ENCODE measurements around the gene SERINC4.

Gene SERINC4

DNA sequence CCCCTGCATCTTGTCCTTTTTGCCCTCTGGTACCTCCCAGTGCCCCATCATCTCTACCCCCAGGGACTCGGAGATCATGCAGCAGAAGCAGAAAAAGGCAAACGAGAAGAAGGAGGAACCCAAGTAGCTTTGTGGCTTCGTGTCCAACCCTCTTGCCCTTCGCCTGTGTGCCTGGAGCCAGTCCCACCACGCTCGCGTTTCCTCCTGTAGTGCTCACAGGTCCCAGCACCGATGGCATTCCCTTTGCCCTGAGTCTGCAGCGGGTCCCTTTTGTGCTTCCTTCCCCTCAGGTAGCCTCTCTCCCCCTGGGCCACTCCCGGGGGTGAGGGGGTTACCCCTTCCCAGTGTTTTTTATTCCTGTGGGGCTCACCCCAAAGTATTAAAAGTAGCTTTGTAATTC lies 6.4 kb downstream of the SERINC4 start:
- TF ChIP-seq, protein P1, sequence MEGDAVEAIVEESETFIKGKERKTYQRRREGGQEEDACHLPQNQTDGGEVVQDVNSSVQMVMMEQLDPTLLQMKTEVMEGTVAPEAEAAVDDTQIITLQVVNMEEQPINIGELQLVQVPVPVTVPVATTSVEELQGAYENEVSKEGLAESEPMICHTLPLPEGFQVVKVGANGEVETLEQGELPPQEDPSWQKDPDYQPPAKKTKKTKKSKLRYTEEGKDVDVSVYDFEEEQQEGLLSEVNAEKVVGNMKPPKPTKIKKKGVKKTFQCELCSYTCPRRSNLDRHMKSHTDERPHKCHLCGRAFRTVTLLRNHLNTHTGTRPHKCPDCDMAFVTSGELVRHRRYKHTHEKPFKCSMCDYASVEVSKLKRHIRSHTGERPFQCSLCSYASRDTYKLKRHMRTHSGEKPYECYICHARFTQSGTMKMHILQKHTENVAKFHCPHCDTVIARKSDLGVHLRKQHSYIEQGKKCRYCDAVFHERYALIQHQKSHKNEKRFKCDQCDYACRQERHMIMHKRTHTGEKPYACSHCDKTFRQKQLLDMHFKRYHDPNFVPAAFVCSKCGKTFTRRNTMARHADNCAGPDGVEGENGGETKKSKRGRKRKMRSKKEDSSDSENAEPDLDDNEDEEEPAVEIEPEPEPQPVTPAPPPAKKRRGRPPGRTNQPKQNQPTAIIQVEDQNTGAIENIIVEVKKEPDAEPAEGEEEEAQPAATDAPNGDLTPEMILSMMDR (IDR thresholded peaks at IDR 0.05; ENCODE audit: low read depth, low read length), result no peak
- in situ Hi-C loops (cut with HindIII; ENCODE audit: low sequenced_read_pairs), result no loop called here
- no peak for DNase-seq (ENCODE audit: low read depth, low spot score)
- peak overlapping the region; percentile 81 for H3K4me3 ChIP-seq (ENCODE audit: low read depth, low read length)

- in situ Hi-C loops (cut with HindIII; ENCODE audit: low sequenced_read_pairs), result no loop called here
- TF ChIP-seq, protein P1 (IDR thresholded peaks at IDR 0.05; ENCODE audit: low read depth, low read length), result no peak
- no peak for DNase-seq (ENCODE audit: low read depth, low spot score)
- H3K4me3 ChIP-seq (ENCODE audit: low read depth, low read length), result peak overlapping the region; percentile 81
Measured at GRCh38 chr15:43792761-43793476, 7.1 kb downstream of the SERINC4 start.

DNA sequence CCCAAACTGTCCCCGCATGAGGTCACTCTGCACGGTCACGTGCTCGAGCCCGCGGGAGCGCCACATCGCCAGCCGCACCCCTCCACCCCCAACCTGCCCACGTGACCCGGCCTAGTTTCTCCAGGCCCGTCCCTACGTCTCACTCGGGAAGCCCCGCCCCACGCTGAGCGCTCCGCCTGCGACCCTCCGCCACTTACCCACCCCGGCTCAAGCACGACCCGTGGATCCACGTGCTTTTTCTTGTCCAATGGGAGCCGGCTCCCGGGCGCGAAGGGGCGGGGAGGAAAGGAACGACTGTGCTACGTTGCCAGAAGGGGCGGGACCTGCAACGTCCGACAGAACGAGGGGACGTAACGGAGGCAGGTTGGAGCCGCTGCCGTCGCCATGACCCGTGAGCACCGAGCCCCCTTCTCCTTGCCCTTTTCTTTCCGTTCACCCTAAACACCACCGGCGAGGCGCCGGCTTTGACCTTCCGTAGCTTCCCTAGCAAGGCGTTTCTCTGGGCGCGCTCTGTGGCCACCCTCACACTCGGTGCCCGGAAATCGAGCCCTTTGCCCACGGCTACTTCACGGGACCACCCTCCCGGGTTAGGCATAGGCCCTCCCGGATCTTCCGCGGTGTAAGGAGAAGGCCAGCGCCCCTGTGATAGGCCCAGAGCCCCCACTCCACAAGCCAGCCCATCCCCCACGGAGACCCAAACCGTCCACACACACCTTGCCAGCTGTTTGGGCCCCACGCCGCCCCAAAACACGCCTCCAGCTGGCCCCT lies 7.8 kb downstream of the SERINC4 start, which contains the start of gene SERF2:
SERF2 (plus strand) TSS at position 328 of the 768 bp plus-strand sequence; CDS start at position 385, 57 bp downstream.
- TF ChIP-seq, protein P1 (IDR thresholded peaks at IDR 0.05; ENCODE audit: low read depth, low read length), result no peak
- in situ Hi-C loops (cut with HindIII; ENCODE audit: low sequenced_read_pairs), result no loop called here
- peak within 1 kb of the TSS; percentile 81 for H3K4me3 ChIP-seq (ENCODE audit: low read depth, low read length)
- DNase-seq (ENCODE audit: low read depth, low spot score), result peak; percentile 100

DNA sequence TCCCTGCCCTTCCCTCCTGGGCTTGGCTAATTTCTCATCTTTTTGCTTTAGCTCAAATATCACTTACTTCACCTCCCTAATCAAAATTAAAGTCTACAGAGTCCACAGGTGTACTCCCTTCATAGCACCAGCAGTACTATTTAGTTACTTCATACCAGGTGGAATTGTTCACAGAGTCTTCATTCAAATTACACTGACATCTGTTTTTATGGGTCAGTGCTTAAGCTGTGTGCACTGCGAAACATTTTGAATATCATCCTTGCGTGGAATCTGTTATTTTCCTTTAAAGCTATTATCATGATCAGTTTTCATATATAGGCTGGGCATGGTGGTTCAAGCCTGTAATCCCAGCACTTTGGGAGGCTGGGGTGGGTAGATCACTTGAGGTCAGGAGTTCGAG lies 10.6 kb downstream of the SERINC4 start:
- no peak overlapping the region for H3K4me3 ChIP-seq (ENCODE audit: low read depth, low read length)
- in situ Hi-C loops (cut with HindIII; ENCODE audit: low sequenced_read_pairs), result no loop called here
- TF ChIP-seq, protein P1 (IDR thresholded peaks at IDR 0.05; ENCODE audit: low read depth, low read length), result no peak
- no peak for DNase-seq (ENCODE audit: low read depth, low spot score)

DNA sequence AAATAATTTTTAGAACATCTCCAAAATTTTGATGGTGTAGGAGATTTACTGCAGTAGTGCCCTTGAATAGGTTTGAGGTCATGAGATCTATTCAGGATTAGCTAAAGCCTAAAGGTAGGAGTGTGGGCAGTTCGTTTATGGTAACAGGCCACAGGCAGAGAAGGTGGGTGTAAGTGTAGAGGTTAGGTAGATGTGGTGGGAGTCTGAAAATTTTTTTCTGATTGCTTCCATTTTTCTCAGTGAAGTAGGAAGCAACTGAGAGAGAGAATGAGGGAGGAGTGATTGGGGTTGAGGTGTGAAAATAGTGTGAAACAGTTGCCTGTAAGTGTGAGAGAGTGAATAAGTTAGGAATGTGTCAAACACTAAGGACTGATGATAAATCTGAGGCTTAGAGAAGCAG lies 21.0 kb downstream of the SERINC4 start:
- no peak overlapping the region for H3K4me3 ChIP-seq (ENCODE audit: low read depth, low read length)
- TF ChIP-seq, protein P1 (IDR thresholded peaks at IDR 0.05; ENCODE audit: low read depth, low read length), result no peak
- no peak for DNase-seq (ENCODE audit: low read depth, low spot score)
- in situ Hi-C loops (cut with HindIII; ENCODE audit: low sequenced_read_pairs), result no loop called here

DNA sequence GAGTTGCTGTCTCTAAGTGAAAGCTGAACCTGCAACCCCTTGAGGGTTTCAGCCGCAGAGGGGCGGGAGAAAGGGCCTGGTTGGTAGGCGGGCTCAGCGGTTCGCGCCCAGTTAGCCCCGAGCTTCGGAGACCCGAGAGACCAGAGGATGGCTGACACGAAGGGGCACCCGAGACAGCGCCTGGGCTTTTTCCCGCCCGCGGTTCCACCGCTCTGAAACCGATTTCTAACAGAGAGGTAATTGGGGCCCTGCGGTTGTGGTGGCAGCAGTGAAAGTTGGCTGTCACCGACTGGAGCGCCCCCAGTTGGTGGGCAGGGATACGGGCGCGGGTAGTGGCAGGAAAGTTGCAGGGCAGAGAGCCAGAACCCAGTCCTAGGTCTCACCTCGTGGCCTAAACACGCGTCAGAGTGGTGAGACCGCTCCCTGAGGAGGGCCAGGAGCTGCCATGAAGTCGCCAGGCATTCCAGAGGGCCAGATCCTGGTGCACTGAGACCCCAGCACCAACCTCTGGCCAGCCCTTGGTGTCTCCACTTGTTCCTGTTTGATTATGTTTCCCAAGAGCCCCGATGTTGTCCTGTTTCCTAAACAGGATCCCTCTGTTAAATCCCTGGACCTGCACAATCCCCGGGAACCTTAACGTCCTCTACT lies 22.6 kb downstream of the SERINC4 start:
- peak overlapping the region; percentile 69 for H3K4me3 ChIP-seq (ENCODE audit: low read depth, low read length)
- TF ChIP-seq, protein P1 (IDR thresholded peaks at IDR 0.05; ENCODE audit: low read depth, low read length), result peak; percentile 83
- no peak for DNase-seq (ENCODE audit: low read depth, low spot score)
- in situ Hi-C loops (cut with HindIII; ENCODE audit: low sequenced_read_pairs), result no loop called here
